Fibroblast of peridontal ligament (primary cell): ENCODE measurements around the gene PRDM7.

Source experiments
- DNase-seq: peaks from one replicate; pipeline ENCODE4 v3.0.0-alpha.2; 2010; ENCODE audit errors: extremely low read depth

The PRDM7 gene

GRCh38 chr16:90035902-90036301 is 41.2 kb downstream of the PRDM7 start:
- DNase-seq: no peak

- DNase-seq: no peak
Observed at GRCh38 chr16:90034504-90034903, 42.6 kb downstream of the PRDM7 start.

- DNase-seq: no peak
Observed at GRCh38 chr16:90033387-90033786, 43.7 kb downstream of the PRDM7 start.

GRCh38 chr16:90032674-90033331 is 44.3 kb downstream of the PRDM7 start:
- peak; percentile 79 for DNase-seq

- peak; percentile 70 for DNase-seq
Observed at GRCh38 chr16:90031931-90032673, 45.0 kb downstream of the PRDM7 start.

GRCh38 chr16:90031186-90031930 is 45.8 kb downstream of the PRDM7 start:
- no peak for DNase-seq

GRCh38 chr16:90028985-90029384 is 48.1 kb downstream of the PRDM7 start:
- no peak for DNase-seq

GRCh38 chr16:90027611-90028010 is 49.5 kb downstream of the PRDM7 start:
- no peak for DNase-seq

- no peak for DNase-seq
Observed at GRCh38 chr16:90026135-90026534, 51.0 kb downstream of the PRDM7 start.

- DNase-seq: no peak
Observed at GRCh38 chr16:90023078-90023447, 54.1 kb downstream of the PRDM7 start.

- DNase-seq: peak; percentile 82
Observed at GRCh38 chr16:90022209-90023077, 54.7 kb downstream of the PRDM7 start.

- peak; percentile 16 for DNase-seq
Observed at GRCh38 chr16:90020838-90021382, 56.2 kb downstream of the PRDM7 start.

GRCh38 chr16:90020260-90020837 is 56.8 kb downstream of the PRDM7 start:
- no peak for DNase-seq

- peak; percentile 67 for DNase-seq
Observed at GRCh38 chr16:90019543-90020259, 57.4 kb downstream of the PRDM7 start.

- no peak for DNase-seq
Observed at GRCh38 chr16:90018652-90019542, 58.2 kb downstream of the PRDM7 start, which contains the start of gene DBNDD1. Gene DBNDD1 (minus strand): TSS chr16:90019456. CDS start chr16:90019341, 115 bp downstream.

GRCh38 chr16:90018297-90018651 is 58.9 kb downstream of the PRDM7 start:
- DNase-seq: no peak

GRCh38 chr16:90016339-90016950 is 60.7 kb downstream of the PRDM7 start:
- no peak for DNase-seq

- no peak for DNase-seq
Observed at GRCh38 chr16:90015586-90016338, 61.4 kb downstream of the PRDM7 start.
